Measurements from ENCODE around the gene TP53BP2. TPM values are rescaled to one million over a fixed set of nuclear protein-coding genes. Genes with fewer than 3 reads are reported as not detected.

Gene TP53BP2
- total RNA-seq, 1 experiment from 2014 or later, result 38.2 TPM

DNA sequence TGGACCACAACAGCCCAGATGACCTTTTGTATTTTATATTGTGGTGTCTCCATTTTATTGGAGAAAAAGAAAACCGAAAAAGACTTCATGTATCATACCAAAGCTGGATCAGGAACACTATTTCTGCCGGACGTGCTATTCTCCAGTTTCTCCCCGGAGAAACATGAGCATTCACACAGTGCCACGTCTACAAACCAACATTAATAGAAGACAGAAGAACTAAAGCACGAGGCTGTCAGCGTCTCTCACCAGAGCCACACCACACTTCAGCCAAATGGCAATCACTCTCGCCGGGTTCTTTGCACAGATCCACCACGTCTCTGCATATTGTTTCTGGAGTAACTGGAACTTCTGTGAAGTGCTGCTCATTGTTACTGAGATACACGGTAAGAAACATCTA, 24.8 kb downstream of the TP53BP2 start:
- H4K20me1 ChIP-seq (ENCODE audit: insufficient read depth), result peaks cover 2% of the 10 kb centered on the region; the same call in 1 of the 2 replicates
- no peaks in the 10 kb centered on the region for H3K27me3 ChIP-seq (ENCODE audit: insufficient read depth, low read length)
- H3K79me2 ChIP-seq (ENCODE audit: insufficient read depth, low read length), result peaks cover 50% of the 10 kb centered on the region
- TF ChIP-seq EZH2 (IDR thresholded peaks at IDR 0.05), result no peak
- no peak for TF ChIP-seq SP1 (IDR thresholded peaks at IDR 0.05; ENCODE audit: low read depth)
- no peak for TF ChIP-seq YY1 (IDR thresholded peaks at IDR 0.05; ENCODE audit: extremely low read depth, insufficient replicate concordance, low read depth, low read length)
- TF ChIP-seq, protein P1, sequence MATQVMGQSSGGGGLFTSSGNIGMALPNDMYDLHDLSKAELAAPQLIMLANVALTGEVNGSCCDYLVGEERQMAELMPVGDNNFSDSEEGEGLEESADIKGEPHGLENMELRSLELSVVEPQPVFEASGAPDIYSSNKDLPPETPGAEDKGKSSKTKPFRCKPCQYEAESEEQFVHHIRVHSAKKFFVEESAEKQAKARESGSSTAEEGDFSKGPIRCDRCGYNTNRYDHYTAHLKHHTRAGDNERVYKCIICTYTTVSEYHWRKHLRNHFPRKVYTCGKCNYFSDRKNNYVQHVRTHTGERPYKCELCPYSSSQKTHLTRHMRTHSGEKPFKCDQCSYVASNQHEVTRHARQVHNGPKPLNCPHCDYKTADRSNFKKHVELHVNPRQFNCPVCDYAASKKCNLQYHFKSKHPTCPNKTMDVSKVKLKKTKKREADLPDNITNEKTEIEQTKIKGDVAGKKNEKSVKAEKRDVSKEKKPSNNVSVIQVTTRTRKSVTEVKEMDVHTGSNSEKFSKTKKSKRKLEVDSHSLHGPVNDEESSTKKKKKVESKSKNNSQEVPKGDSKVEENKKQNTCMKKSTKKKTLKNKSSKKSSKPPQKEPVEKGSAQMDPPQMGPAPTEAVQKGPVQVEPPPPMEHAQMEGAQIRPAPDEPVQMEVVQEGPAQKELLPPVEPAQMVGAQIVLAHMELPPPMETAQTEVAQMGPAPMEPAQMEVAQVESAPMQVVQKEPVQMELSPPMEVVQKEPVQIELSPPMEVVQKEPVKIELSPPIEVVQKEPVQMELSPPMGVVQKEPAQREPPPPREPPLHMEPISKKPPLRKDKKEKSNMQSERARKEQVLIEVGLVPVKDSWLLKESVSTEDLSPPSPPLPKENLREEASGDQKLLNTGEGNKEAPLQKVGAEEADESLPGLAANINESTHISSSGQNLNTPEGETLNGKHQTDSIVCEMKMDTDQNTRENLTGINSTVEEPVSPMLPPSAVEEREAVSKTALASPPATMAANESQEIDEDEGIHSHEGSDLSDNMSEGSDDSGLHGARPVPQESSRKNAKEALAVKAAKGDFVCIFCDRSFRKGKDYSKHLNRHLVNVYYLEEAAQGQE (IDR thresholded peaks at IDR 0.05; ENCODE audit: low read depth), result no peak
- TF ChIP-seq ATF3 (IDR thresholded peaks at IDR 0.05), result no peak
- no peak for TF ChIP-seq RAD21 (IDR thresholded peaks at IDR 0.05; ENCODE audit: low read depth)
- no peak for TF ChIP-seq EZH2phosphoT487 (IDR thresholded peaks at IDR 0.05; ENCODE audit: borderline replicate concordance)
- no peak for TF ChIP-seq POLR2AphosphoS5 (IDR thresholded peaks at IDR 0.05; ENCODE audit: low read depth, low read length)
- no peak for TF ChIP-seq CTCF (IDR thresholded peaks at IDR 0.05 in 2 of 3, conservative IDR thresholded peaks at IDR 0.05 in 1 of 3; ENCODE audit: borderline replicate concordance in 1 of 3, insufficient read depth in 1 of 3, low read depth in 2 of 3, low read length in 2 of 3)
- no peak for TF ChIP-seq ELF1 (IDR thresholded peaks at IDR 0.05; ENCODE audit: borderline replicate concordance, low read depth)
- no peak for TF ChIP-seq POLR2A (IDR thresholded peaks at IDR 0.05; ENCODE audit: borderline replicate concordance, extremely low read depth, insufficient read depth, insufficient read length)
- TF ChIP-seq ZFX (IDR thresholded peaks at IDR 0.05), result no peak
- H3K9me2 ChIP-seq (ENCODE audit: insufficient read depth), result no peaks in the 10 kb centered on the region
- no peaks in the 10 kb centered on the region for H3K9me3 ChIP-seq (ENCODE audit: control insufficient read depth in 1 of 2, insufficient read depth in 1 of 2, low read depth in 1 of 2, low read length in 2 of 2)
- peaks cover 0 to 13% of the 10 kb centered on the region in 2 experiments; a peak in 2 of 4 replicates for H3K4me1 ChIP-seq (ENCODE audit: control insufficient read depth in 1 of 2, insufficient read depth in 2 of 2, low read length in 2 of 2)
- intact Hi-C loops (cut with micrococcal nuclease), result no loop called here
- no peak overlapping the region for H3K27ac ChIP-seq (ENCODE audit: low read depth, low read length)
- no peak overlapping the region for H3K4me2 ChIP-seq (ENCODE audit: low read length)
- H3K36me3 ChIP-seq (ENCODE audit: control insufficient read depth in 1 of 2, insufficient read depth in 2 of 2, low read length in 2 of 2), result 0 out of 4 replicates have a peak, but pooled peaks cover 0 to 9% of the 10 kb centered on the region in 2 experiments
- no peak overlapping the region for H3K9ac ChIP-seq (ENCODE audit: low read length)
- CTCF ChIA-PET, result no interaction called here
- no TSS peak for BruUV-seq (replicated peaks)
- POLR2A ChIA-PET, result interaction anchor here (1.6 kb wide), 1 partner anchor 25 kb away, joined by 7 read pairs; the partner anchor contains the start of gene TP53BP2
- RAD21 ChIA-PET (ENCODE audit: low non-redundant PET in 1 of 2, low total read pairs in 2 of 2, uncharacterized antibody in 2 of 2, unreplicated experiment in 2 of 2), result no interaction called here
- H3K4me3 ChIP-seq (replicated peaks in 1 of 2; ENCODE audit: low read depth in 1 of 2, low read length in 2 of 2), result no peak overlapping the region
- DNase-seq (ENCODE audit: low read depth, low spot score) (no peak), ATAC-seq (no peak)
- no peak overlapping the region for H2AFZ ChIP-seq (ENCODE audit: low read depth, low read length, poor library complexity, severe bottlenecking)

Data from HCT116 (cell line).